Liver (tissue), 3 donors: ENCODE results near the gene KAZN.

Experiments
- CTCF ChIP-seq: fragments of 150-350 bp; IDR thresholded peaks from 2 replicates; pipeline ENCODE4 v1.5.1; 2017; ENCODE audit warnings: improper control_type of control experiment, low read depth, low read length; ENCODE audit not compliant: missing input control
- EGR1 ChIP-seq, 2 donors: IDR thresholded peaks; 2 replicates each; pipeline ENCODE4 v1.6.1; 2016 to 2018; ENCODE audit warnings: antibody characterized with exemption in 2 of 2, low read depth in 2 of 2
- GABPA ChIP-seq, 2 donors: IDR thresholded peaks in 1 of 2; conservative IDR thresholded peaks in 1 of 2; 2 replicates each; pipeline ENCODE4 v1.6.1; 2016; ENCODE audit warnings: antibody characterized with exemption in 2 of 2, mild to moderate bottlenecking in 1 of 2, moderate library complexity in 1 of 2
- YY1 ChIP-seq: IDR thresholded peaks from 2 replicates; pipeline ENCODE4 v1.6.1; 2016; ENCODE audit warnings: antibody characterized with exemption, mild to moderate bottlenecking
- TF ChIP-seq, protein P1 (sequence below): IDR thresholded peaks from 2 replicates; pipeline ENCODE4 v1.6.1; 2016; ENCODE audit warnings: antibody characterized with exemption
- donor health status: healthy.
- donor health status: healthy.

DNA sequence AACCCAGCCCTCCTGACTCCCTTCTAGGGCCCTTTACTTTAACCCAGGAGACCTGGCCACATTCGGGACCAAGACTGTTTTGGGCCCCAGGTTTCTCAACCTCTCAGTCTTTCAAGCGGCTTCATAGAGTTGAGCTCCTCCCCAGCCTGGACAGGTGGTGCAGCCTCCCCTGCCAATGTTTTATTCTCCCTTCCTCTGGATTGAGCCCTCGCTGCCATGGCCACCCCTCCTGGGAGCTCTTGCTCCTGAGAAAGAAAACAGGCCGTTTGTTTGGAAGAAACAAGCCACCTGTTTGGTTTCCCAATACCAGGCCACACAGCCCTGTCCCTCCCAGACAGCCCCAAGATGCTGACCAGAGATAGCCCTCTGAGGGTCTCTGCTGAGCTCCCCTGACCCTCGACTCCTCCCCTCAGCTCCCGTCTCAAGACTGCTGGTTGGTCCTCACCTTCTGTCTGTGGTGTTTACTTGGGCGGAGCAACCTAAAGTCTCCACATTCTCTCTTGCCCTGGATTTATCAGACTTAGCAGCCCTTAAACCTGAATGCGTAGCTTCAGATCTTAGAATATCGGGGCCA is 558.4 kb downstream of the KAZN start:
- TF ChIP-seq CTCF (no peak), GABPA (IDR thresholded peaks at IDR 0.05 in 1 of 2, conservative IDR thresholded peaks at IDR 0.05 in 1 of 2) (no peak), EGR1 (IDR thresholded peaks at IDR 0.05; ENCODE audit: low read depth in 2 of 2) (no peak), YY1 (no peak)
- TF ChIP-seq, protein P1, sequence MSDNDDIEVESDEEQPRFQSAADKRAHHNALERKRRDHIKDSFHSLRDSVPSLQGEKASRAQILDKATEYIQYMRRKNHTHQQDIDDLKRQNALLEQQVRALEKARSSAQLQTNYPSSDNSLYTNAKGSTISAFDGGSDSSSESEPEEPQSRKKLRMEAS: no peak
